ENCODE results near the gene C4orf46.

- TF ChIP-seq, protein P1, sequence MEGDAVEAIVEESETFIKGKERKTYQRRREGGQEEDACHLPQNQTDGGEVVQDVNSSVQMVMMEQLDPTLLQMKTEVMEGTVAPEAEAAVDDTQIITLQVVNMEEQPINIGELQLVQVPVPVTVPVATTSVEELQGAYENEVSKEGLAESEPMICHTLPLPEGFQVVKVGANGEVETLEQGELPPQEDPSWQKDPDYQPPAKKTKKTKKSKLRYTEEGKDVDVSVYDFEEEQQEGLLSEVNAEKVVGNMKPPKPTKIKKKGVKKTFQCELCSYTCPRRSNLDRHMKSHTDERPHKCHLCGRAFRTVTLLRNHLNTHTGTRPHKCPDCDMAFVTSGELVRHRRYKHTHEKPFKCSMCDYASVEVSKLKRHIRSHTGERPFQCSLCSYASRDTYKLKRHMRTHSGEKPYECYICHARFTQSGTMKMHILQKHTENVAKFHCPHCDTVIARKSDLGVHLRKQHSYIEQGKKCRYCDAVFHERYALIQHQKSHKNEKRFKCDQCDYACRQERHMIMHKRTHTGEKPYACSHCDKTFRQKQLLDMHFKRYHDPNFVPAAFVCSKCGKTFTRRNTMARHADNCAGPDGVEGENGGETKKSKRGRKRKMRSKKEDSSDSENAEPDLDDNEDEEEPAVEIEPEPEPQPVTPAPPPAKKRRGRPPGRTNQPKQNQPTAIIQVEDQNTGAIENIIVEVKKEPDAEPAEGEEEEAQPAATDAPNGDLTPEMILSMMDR (IDR thresholded peaks at IDR 0.05; ENCODE audit: poor library complexity, severe bottlenecking), result no peak
- no peak for TF ChIP-seq POLR2AphosphoS5 (IDR thresholded peaks at IDR 0.05)
- no peak for TF ChIP-seq MXI1 (conservative IDR thresholded peaks at IDR 0.05; ENCODE audit: poor library complexity, severe bottlenecking)
- TF ChIP-seq REST (IDR thresholded peaks at IDR 0.05; ENCODE audit: borderline replicate concordance), result no peak
Measured at GRCh38 chr4:158682066-158682465, 10.4 kb upstream of the C4orf46 start.
